GM12872 (cell line): Measurements from ENCODE around the gene PEX11G.

Experiments
- TF ChIP-seq, protein P1 (sequence below): IDR thresholded peaks from 3 replicates; pipeline ENCODE4 v1.5.1; 2011; ENCODE audit warnings: low read depth, mild to moderate bottlenecking, low read length, moderate library complexity; ENCODE audit not compliant: insufficient read depth

Gene PEX11G

DNA sequence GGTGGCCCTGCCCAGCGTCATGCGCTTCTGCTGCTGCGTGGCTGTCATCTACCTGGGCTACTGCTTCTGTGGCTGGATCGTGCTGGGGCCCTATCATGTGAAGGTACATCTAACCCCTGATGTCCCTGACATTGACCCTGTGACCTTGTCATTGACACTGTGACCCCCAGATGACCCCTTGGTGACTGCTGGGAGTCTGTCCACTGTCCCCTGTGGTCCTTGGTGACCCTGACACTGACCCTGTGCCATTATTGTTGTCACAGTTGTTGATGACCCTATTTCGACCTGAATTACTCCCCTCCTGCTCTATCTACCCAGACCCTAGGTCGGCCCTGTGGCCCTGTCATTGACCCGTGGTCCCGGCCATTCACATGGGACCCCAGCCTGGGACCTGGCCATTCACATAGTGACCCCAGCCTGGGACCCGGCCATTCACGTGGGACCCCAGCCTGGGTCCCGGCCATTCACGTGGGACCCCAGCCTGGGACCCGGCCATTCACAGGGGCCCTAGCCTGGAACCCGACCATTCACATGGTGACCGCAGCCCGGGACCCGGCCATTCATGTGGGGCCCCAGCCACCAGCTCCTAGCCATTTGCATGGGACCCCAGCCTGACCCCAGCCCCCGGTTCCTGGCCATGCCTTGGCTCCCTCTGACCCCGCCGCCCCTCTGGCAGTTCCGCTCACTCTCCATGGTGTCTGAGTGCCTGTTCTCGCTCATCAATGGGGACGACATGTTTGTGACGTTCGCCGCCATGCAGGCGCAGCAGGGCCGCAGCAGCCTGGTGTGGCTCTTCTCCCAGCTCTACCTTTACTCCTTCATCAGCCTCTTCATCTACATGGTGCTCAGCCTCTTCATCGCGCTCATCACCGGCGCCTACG is 41.0 kb upstream of the PEX11G start:
- TF ChIP-seq, protein P1, sequence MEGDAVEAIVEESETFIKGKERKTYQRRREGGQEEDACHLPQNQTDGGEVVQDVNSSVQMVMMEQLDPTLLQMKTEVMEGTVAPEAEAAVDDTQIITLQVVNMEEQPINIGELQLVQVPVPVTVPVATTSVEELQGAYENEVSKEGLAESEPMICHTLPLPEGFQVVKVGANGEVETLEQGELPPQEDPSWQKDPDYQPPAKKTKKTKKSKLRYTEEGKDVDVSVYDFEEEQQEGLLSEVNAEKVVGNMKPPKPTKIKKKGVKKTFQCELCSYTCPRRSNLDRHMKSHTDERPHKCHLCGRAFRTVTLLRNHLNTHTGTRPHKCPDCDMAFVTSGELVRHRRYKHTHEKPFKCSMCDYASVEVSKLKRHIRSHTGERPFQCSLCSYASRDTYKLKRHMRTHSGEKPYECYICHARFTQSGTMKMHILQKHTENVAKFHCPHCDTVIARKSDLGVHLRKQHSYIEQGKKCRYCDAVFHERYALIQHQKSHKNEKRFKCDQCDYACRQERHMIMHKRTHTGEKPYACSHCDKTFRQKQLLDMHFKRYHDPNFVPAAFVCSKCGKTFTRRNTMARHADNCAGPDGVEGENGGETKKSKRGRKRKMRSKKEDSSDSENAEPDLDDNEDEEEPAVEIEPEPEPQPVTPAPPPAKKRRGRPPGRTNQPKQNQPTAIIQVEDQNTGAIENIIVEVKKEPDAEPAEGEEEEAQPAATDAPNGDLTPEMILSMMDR = no peak

DNA sequence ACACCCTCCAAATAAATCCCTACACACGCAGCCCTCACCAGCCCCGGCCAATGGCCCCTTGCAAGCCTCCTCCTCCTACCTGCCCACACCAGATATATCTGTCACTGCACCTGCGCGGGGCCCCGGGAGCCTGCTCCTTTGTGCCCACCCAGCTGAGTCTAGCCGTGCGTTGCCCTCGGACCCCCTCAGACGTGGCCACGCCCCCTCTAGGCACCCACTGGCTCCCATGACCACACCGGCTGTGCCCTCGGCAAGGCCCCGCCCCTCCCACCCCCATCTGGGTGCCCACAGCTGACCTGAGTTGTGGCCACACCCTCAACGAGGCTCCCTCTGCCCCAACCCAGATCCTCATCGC is 40.4 kb upstream of the PEX11G start:
- TF ChIP-seq, protein P1 = no peak

DNA sequence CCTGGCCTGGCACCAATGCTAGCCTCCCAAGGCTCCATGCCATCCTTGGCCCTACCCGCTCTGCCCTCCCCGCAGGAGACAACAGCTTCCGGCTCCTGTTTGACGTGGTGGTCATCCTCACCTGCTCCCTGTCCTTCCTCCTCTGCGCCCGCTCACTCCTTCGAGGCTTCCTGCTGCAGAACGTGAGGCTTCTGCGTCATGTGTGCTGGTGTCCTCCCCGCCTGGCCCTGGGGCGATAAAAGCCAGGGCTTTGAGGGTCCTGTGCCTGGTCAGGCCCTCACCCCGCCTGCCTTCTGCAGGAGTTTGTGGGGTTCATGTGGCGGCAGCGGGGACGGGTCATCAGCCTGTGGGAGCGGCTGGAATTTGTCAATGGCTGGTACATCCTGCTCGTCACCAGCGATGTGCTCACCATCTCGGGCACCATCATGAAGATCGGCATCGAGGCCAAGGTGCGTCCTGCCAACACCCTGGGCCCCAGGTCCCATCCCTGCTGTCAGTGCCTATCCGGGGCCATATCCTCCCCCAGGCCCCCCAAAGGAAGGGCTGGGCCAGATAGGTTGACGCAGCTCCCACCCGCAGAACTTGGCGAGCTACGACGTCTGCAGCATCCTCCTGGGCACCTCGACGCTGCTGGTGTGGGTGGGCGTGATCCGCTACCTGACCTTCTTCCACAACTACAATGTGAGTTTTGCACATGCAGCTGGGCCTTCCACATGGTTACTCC is 39.8 kb upstream of the PEX11G start:
- TF ChIP-seq, protein P1 = no peak

DNA sequence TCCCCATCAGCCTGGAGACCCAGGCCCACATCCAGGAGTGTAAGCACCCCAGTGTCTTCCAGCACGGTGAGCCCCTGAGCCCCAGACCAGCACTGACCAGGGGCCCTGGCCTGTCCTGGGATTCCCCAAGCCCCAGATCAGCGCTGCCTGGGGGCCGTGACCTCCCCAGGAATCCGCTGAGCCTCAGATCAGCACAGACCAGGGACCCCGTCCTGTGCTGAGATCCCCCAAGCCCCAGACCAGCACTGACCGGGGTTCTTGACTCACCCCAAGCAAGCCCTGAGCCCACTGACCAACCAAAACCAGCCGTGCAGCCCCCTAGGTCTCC is 39.3 kb upstream of the PEX11G start:
- TF ChIP-seq, protein P1 = no peak

DNA sequence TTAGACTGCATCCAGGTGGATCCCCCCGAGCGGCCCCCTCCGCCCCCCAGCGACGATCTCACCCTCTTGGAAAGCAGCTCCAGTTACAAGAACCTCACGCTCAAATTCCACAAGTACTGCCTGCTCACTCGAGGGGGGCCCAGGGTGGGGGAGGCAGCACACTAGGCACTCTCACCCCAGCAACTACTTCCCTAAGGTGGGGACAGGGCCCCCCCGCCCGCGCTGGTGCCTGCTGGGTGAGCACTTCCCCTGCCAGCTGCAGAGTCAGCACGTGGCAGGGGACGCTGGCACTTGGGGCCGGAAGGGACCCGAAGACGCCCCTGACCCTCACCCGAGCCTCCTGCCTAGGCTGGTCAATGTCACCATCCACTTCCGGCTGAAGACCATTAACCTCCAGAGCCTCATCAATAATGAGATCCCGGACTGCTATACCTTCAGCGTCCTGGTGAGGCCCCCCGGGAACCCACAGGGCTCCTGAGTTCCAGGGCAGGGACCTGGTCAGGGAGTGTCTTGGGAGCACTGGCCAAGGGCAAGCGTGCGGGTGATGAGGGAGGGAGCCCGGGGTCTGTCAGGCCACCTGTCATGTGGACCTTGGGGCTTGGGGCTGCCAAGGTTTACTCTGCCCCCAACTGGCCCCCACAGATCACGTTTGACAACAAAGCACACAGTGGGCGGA is 38.8 kb upstream of the PEX11G start:
- TF ChIP-seq, protein P1 = no peak

DNA sequence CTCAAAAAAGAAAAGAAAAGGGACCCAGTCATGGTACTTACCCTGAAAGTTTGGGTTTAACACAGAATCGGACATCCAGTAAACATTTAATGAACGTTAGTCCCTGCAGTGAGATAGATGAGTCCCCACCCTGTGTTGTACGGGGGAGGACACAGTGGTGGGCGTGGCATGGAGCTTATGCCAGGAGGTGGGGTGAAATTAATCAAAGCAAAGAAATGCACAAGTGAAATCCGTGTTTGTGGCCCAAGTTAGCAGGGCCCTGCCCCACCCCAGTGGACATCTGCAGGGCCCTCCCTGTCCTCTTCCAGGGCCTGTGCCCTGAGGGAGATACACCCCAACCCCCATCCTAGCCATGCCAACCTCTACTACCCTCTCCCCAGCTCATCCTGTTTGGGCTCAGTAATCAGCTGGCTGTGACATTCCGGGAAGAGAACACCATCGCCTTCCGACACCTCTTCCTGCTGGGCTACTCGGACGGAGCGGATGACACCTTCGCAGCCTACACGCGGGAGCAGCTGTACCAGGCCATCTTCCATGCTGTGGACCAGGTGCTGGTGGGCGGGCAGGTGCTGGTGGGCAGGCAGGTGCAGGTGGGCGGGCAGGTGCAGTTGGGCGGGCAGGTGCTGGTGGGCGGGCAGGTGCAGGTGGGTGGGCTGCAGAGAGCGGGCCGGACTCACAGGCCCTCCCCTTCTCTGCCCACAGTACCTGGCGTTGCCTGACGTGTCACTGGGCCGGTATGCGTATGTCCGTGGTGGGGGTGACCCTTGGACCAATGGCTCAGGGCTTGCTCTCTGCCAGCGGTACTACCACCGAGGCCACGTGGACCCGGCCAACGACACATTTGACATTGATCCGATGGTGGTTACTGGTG is 37.5 kb upstream of the PEX11G start:
- TF ChIP-seq, protein P1 = no peak
